ENCODE results near the gene UBE3B. TPM values are rescaled to one million over a fixed set of nuclear protein-coding genes. Genes with fewer than 3 reads are reported as not detected.

Gene UBE3B
- total RNA-seq, 1 experiment from 2014 or later, result 38.4 TPM

- no peak for DNase-seq
- Mint-ChIP-seq H3K36me3 (ENCODE audit: insufficient read depth, unreplicated experiment) (no peaks in the 10 kb centered on the region), H3K9me3 (ENCODE audit: unreplicated experiment) (no peaks in the 10 kb centered on the region), H3K4me1 (ENCODE audit: low read depth, unreplicated experiment) (no peaks in the 10 kb centered on the region), H3K4me3 (ENCODE audit: unreplicated experiment) (no peak overlapping the region), H3K27ac (ENCODE audit: unreplicated experiment) (no peak overlapping the region), H3K27me3 (ENCODE audit: insufficient read depth, unreplicated experiment) (no peaks in the 10 kb centered on the region)
- Histone ChIP-seq H3K4me1 (no peaks in the 10 kb centered on the region), H3K27me3 (replicated peaks; ENCODE audit: control insufficient read depth, insufficient read depth, low read length) (no peaks in the 10 kb centered on the region), H3K4me3 (ENCODE audit: low read depth, low read length) (no peak overlapping the region), H3K36me3 (ENCODE audit: control insufficient read depth, insufficient read depth, low read length) (no peaks in the 10 kb centered on the region), H3K9me3 (no peaks in the 10 kb centered on the region)
- CTCF ChIA-PET, result no interaction called here
- BruUV-seq (replicated peaks), result no TSS peak
- intact Hi-C loops (cut with micrococcal nuclease; ENCODE audit: unreplicated experiment), result no loop called here
- TF ChIP-seq CTCF (IDR thresholded peaks at IDR 0.05; ENCODE audit: insufficient read depth in 1 of 2, low read depth in 1 of 2, low read length in 1 of 2, severe bottlenecking in 1 of 2, unreplicated experiment in 1 of 2), result no peak
- POLR2A ChIA-PET, result no interaction called here
Observed at GRCh38 chr12:109540526-109541412, 63.3 kb downstream of the UBE3B start.

- H3K4me1 Mint-ChIP-seq (ENCODE audit: low read depth, unreplicated experiment), result no peaks in the 10 kb centered on the region
- no peak for DNase-seq
- H3K27me3 Mint-ChIP-seq (ENCODE audit: insufficient read depth, unreplicated experiment), result no peaks in the 10 kb centered on the region
- intact Hi-C loops (cut with micrococcal nuclease; ENCODE audit: unreplicated experiment), result no loop called here
- ChIA-PET CTCF (interaction anchor here (0.6 kb wide), 1 partner anchor 25 kb away, joined by 3 read pairs; no protein-coding TSS in a partner anchor), POLR2A (no interaction called here)
- Histone ChIP-seq H3K4me1 (no peaks in the 10 kb centered on the region), H3K4me3 (ENCODE audit: low read depth, low read length) (no peak overlapping the region), H3K36me3 (ENCODE audit: control insufficient read depth, insufficient read depth, low read length) (no peaks in the 10 kb centered on the region), H3K9me3 (no peaks in the 10 kb centered on the region), H3K27me3 (replicated peaks; ENCODE audit: control insufficient read depth, insufficient read depth, low read length) (no peaks in the 10 kb centered on the region)
- no peak overlapping the region for H3K27ac Mint-ChIP-seq (ENCODE audit: unreplicated experiment)
- BruUV-seq (replicated peaks), result no TSS peak
- H3K4me3 Mint-ChIP-seq (ENCODE audit: unreplicated experiment), result no peak overlapping the region
- no peaks in the 10 kb centered on the region for H3K36me3 Mint-ChIP-seq (ENCODE audit: insufficient read depth, unreplicated experiment)
- no peak for TF ChIP-seq CTCF (IDR thresholded peaks at IDR 0.05; ENCODE audit: insufficient read depth in 1 of 2, low read depth in 1 of 2, low read length in 1 of 2, severe bottlenecking in 1 of 2, unreplicated experiment in 1 of 2)
- no peaks in the 10 kb centered on the region for H3K9me3 Mint-ChIP-seq (ENCODE audit: unreplicated experiment)
Observed at GRCh38 chr12:109541413-109541726, 63.9 kb downstream of the UBE3B start.

GRCh38 chr12:109542014-109542413 is 64.6 kb downstream of the UBE3B start:
- no peaks in the 10 kb centered on the region for H3K36me3 ChIP-seq (ENCODE audit: control insufficient read depth, insufficient read depth, low read length)
- no peak overlapping the region for H3K4me3 Mint-ChIP-seq (ENCODE audit: unreplicated experiment)
- no peaks in the 10 kb centered on the region for H3K4me1 Mint-ChIP-seq (ENCODE audit: low read depth, unreplicated experiment)
- BruUV-seq (replicated peaks), result no TSS peak
- no peaks in the 10 kb centered on the region for H3K9me3 ChIP-seq
- no peak overlapping the region for H3K4me3 ChIP-seq (ENCODE audit: low read depth, low read length)
- DNase-seq, result no peak
- CTCF ChIA-PET, result interaction anchor here (0.6 kb wide), 1 partner anchor 26 kb away, joined by 3 read pairs; no protein-coding TSS in a partner anchor
- no peaks in the 10 kb centered on the region for H3K9me3 Mint-ChIP-seq (ENCODE audit: unreplicated experiment)
- no peaks in the 10 kb centered on the region for H3K27me3 Mint-ChIP-seq (ENCODE audit: insufficient read depth, unreplicated experiment)
- POLR2A ChIA-PET, result no interaction called here
- H3K27me3 ChIP-seq (replicated peaks; ENCODE audit: control insufficient read depth, insufficient read depth, low read length), result no peaks in the 10 kb centered on the region
- no peaks in the 10 kb centered on the region for H3K4me1 ChIP-seq
- H3K27ac Mint-ChIP-seq (ENCODE audit: unreplicated experiment), result no peak overlapping the region
- TF ChIP-seq CTCF (IDR thresholded peaks at IDR 0.05; ENCODE audit: insufficient read depth in 1 of 2, low read depth in 1 of 2, low read length in 1 of 2, severe bottlenecking in 1 of 2, unreplicated experiment in 1 of 2), result no peak
- H3K36me3 Mint-ChIP-seq (ENCODE audit: insufficient read depth, unreplicated experiment), result no peaks in the 10 kb centered on the region
- intact Hi-C loops (cut with micrococcal nuclease; ENCODE audit: unreplicated experiment), result no loop called here

Data from Caco-2 (cell line).